ENCODE data around the gene TOMM22.

TOMM22 gene

DNA sequence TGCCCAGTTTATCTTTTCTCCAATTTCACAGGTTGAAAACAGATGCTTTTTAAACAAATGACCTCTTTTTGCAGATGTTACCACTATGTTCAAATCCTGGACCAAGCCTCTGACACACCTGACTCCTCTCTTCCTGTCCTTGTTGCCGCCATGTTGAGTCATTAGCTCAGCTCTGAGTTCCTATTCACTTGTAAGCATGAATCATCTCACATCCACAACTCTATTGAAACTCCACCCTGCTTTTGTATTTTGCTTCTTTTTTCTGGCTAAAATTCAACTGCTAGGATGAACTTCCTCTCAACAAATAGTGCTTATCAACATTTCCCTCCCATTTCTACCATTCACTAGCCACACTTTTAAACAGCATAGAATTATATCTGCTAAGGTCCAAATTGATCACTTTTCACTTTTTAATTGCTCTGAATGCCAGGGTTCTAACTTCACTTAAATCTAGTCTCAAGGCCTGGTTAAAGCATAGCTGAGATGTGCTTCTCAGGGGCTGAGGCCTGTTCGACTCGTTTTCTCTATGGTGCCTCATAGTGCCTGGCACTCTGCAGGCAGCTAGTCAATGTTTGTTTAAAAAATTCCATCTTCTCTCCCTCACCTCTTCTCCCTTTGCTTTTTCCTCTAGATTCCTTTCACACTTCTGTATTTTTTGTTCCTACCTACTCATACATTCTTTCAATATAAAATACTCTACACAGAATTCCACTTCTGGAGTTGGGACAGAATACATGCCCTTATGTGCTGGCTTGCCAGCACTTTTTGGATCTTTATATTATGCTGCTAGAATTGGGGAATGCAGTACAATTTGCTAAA lies 15.1 kb downstream of the TOMM22 start:
- peak; percentile 95 for DNase-seq (ENCODE audit: low read depth)

DNA sequence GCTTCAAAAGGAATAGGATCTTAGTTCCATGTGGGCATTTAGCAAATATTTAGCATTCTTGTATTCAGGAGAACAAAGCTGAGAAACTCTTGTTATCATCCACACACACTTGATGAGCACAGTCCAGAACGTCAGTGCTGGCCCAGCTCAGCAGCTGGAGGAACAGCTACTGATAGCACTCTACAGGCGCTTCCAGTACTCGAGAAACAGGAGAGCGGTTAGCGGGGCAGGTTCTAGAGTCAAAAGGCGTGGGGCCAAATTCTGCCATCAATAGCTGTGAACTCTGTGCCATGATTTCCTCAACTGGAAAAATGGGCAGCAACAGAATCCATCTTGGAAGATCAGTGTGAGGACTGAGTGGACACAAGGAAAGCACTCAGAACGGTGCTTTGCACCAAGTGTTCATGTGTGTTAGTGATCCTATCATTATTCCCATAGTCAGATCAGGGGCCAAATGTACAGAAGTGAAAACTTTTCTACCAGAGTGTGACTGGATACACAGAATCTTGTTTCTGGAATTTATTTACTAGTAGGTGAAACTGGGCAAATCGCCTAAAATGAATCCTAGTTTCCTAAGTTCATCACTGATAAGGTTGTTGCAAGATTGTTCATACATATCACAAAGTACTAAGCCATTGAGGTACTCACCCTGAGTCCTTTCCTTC lies 15.8 kb downstream of the TOMM22 start:
- peak; percentile 14 for DNase-seq (ENCODE audit: low read depth)

DNA sequence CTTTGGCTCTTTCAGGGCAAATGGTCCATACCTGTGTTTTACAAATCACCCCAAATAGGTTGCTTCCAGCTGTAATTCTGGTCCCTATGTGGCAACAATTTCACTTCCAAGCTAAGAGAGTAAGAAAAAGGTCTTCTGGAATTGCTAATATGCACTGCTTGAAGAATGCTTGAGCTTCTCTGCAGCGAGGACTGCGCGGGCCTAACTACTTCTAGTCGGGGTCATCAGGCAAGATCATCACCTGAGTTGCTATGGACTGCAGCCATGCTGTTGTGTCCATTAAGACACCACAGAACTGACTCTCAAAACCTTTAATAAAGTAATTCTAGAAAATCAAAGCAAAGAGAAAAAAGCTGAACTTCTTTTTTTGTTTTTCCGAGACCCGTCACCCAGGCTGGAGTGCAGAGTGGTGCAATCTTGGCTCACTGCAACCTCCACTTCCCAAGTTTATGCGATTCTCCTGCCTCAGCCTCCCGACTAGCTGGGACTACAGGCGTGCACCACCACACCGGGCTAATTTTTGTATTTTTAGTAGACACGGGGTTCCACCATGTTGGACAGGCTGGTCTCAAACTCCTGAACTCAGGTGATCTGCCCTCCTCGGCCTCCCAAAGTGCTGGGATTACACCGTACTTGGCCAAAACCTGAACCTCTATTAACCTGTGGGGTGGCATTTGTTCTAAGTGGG lies 16.8 kb downstream of the TOMM22 start:
- DNase-seq (ENCODE audit: low read depth), result peak; percentile 7

DNA sequence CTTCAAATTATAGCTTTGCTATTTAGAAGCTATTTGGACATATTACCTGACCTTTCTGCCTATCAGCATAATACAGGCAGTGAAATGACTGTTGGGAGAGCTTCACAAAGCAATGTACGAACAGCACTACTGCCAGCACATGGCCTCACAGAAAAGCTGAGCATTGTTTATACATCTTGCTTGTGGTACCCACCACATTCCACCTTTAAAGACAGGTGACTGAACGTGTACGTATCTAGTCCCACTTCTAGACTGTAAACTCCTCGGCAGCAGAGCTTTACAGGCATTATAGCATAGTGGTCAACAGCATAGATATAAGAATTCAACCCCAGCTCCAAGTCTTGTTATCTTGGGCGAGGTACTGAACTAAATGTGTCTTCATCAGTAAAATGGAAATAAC lies 17.4 kb downstream of the TOMM22 start:
- DNase-seq (ENCODE audit: low read depth), result peak; percentile 8

DNA sequence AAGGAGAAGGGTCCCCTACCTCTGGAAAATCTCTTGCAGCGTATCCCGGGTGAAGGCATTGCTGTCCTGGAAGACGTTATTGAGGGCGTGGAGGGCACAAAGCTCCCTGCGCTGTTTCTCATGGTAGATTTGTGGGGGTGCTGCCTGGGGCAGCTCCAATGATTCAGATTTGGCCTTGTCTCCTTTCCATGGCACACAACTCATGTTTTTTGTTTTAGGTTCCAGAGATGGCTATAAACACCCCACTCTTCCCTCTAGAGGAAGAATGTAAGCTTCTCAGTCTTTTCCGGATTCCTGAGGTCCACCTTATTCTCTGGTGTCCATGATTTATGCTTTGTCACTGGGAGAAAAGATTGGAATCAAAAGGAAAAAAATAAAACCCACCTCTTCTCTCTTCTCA lies 18.0 kb downstream of the TOMM22 start:
- peak; percentile 73 for DNase-seq (ENCODE audit: low read depth)

DNA sequence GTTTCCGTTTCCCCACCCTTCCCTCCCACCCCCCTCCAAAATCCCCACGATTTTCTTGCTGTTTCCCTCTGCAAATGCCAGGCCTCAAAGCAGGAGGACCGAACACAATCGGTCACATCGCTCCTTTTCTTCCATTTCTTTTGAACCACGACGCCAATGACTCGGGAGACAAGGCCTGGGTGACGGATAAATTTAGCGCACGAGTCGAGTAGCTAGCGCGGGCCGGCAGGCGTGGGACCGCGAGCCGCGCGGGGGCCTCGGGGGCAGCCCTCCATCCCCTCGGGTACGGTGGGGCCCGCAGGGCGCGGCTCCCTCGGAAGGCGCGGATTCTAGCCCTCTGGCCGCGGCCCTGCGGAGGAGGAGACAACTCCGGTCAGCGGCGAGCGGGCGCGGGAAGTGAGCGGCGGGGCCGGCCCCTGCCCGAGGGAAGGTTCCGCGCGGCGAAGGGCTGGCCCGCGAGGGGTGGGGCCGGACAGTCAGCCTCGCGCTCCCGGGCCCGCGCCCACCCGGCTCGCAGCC lies 18.6 kb downstream of the TOMM22 start:
- DNase-seq (ENCODE audit: low read depth), result peak; percentile 78

DNA sequence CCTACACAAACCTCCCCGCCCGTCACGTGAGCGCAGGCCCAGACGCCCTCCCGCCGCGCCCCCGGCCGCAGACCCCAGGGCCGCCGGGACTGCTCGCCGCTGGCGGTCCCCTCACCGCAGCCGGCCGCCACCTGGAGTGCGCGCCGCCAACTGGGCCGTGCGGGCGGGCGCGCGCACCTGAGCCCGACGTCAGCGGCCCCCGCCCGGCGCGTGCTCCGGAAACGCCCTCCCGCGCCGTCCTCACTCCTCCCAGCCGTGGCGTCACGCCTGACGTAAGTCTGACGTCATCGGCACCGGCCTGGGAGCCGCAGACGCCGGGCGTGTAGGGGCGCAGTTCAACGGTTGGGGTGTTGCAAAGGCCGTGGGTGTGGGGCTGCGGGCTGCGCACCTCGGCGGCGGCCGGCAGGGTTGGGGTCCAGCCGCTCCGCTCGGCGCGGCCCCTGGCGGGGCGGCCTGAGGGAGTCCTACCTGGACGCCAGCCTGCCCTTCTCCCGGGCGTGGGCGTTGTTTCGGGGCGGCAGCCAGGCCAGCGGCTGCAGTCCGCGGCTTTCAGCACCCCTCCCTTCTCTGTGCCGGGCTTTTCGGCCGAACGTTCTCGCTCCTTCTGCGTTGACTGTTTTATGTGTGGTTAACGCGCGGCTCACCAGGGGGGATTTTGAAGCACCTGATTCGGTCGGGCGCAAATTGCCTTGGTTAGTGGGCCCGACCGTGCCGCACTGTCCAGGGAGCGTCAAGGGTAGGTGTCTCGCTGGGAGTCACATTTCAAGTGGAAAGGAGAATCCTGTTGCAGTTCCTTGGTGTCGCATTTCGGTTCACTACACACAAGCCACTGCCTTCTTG lies 19.3 kb downstream of the TOMM22 start, which contains the start of gene JOSD1:
TSS of gene JOSD1 (minus strand) at position 155 of the 840 bp plus-strand sequence. CDS start 956 bp downstream, outside the sequence.
- DNase-seq (ENCODE audit: low read depth), result peak; percentile 96

DNA sequence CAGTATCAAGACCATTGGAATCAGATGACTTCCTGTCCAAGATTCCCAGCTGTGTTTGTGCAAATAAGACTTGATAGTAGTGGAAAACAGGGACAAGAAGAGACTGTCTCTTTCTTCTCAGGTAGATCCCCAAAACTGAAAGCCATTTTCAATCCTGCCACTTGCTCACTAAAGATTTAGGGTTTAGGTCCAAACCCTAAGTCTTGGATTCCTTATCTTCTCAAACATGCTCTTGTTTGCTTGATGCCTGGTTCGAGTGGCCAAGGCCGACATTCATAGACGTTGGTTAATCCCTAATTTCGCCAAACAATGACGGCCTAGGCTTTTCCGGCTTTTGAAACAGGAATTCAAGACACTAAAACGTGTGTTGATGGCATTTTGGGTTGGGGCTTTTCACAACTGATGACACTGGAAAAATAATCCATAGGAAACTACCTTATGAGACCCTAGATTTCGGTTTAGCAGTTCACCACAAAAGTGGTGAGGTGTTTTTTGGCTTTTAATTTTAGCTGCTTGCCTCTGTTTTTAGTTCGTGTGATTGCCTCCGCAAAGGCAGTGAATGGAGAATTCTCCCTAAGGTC lies 23.0 kb downstream of the TOMM22 start:
- peak; percentile 17 for DNase-seq (ENCODE audit: low read depth)

DNA sequence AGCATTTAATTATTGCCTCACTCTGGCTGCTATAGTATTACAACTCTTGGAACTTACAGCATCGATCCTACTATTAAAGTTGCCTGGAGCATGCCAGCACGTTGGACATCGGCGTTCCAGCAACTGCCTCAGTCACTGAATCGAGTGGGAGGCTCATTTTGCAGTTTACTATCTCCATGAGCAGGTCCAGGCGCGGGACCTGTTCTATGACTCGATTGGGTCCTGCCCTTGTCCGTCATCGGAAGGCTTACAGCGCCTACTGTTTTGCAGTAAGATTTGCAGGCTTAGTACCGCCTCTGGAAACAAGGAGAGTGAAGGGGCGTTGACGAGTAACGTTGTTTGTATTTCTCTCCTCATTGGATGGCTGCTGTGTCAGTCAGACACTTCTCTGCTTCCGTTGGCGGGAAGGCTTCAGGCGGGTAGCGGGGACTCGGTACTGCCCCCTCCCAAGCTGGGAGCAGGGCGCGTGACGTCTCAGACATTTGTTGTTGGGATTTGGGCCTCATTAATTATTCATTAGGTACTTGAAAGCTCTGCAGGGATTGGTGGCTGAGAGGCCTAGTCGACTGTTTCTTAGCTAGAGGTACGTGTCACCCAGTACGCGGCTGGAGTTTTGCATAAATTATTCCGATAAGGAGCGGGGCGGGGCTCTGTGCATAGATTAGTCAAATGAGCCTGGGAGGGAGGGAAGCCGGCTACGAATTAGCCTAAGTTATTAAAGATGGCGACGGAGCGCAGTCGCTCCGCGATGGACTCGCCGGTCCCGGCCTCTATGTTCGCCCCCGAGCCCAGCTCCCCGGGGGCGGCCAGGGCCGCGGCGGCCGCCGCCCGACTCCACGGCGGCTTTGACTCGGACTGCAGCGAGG lies 23.7 kb downstream of the TOMM22 start, which contains the start of gene GTPBP1:
TSS of gene GTPBP1 (plus strand) at position 710 of the 866 bp plus-strand sequence. CDS start at position 722, 12 bp downstream.
- peak; percentile 100 for DNase-seq (ENCODE audit: low read depth)

DNA sequence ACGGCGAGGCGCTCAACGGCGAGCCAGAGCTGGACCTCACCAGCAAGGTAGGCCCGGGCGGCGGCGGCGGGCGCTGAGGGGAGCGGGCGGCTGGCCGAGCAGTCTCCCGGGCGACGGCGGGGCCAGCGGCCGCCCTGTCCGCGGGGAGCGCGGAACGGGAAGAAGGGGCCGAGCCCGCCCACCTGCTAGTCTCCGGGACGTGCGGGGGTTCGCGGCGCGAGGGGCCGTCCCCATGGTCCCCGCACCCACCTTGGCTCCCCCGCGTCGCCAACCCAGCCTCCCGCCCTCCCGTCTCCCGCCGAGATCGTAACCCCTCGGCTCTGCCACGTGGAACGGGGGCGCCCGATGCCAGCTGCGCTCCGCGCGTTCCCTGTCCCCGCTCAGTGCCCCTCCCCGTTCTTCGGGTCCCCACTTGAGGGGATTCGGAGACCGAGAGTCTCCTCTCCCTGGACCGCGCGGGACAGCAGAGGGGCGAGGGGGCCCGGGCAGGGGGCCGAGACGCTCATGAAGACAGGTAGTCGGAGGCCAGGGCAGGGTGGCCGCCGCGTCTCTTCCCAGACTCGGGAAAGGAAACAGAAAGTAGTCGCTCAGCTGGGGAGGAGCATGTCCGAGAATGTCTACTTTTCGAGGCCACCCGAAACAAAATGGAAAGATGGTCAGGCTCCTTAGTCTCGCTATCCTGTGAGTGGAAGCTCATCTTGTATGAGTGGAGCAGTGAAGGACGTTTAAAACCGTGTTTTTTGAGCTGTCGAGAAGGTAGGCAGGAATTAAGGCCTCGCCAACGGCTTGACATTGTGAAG lies 24.5 kb downstream of the TOMM22 start:
- peak; percentile 56 for DNase-seq (ENCODE audit: low read depth)

DNA sequence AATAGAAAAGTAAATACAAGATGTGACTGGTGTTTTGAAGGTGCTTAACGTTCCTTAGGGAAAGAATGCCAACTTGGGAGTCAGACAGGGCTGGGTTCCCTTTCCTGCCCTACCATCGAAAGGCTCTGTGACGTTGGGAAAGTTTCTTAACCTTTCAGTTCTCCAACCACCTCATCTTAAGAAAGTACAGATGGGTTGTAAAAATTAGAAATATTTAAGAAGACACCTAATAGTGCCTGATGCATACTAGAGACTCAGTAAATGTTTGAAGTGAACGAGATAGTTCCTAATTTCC lies 25.1 kb downstream of the TOMM22 start:
- DNase-seq (ENCODE audit: low read depth), result peak; percentile 28

DNA sequence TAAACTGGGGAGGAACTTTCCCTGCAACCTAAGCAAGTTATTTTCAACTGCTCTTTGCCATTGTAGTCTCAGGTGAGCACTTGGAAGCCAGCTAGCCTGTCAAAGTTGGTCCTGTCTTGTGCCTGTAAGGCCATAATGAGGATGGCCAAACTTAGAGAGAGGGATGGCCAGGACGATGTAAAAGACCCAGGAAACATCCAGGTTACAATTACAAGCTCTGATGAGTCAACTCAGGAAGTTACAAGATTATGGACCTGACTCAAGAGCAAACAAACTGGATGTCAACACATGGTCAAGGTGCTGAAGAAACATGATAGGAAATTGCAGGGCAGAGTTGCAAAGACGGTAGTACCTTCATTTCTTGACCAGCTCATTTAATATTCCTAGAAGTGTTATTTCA lies 25.6 kb downstream of the TOMM22 start:
- peak; percentile 85 for DNase-seq (ENCODE audit: low read depth)

DNA sequence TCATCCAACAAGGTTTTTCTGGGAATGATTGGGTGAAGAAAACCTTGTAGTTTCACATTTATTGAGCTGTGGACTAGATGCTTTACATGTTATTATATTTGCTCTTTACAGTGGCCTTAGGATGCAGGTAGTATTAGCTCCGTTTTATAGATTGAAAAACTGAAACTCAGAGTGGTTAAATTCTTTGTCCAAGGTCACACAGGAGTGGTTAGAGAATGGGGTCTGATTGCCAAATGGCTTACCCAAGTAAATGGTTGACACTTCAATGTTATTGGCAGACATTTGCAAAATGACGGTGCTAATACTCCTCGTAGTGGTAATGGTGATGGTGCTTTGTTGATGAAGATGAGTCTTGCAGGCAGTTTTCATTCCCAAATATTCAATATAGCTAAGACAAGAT lies 26.2 kb downstream of the TOMM22 start:
- DNase-seq (ENCODE audit: low read depth), result no peak

DNA sequence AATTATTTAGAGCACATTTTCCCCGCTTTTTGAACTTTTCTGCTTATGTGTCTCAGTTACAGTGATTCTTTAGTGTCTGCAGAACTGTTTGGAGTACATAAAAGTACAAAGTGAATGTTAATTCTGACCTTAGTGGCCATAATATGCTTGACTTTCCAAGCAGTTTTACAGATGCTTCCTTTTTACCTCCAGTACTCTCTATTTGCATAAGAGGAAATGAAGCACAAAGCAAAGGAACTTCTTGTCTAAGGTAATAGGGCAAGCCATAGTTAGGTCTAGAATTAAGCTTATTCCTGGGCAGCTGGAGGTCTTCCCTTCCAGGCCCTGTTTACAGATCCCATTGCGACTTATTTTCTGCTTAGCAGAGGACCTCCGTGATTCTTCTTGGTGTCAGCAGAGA lies 27.5 kb downstream of the TOMM22 start:
- no peak for DNase-seq (ENCODE audit: low read depth)

DNA sequence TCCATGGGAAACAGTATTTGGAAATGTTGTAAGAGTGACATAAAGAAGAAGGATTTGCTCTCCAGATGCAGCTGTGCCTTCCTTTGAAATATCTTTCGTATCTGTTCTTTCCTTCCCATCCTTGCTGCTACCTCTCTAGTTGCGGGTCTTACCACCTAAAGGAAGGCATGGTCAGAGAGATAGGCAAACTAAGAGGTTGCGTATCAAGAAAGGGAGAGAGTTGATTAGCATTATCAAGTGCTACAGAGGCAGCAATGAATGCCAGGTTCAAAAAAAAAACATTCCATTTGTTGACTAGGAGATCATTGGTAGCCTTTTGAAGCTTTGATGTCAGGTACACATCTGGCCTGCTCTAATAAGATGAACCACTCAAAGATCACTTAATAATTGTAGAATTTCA lies 28.6 kb downstream of the TOMM22 start:
- no peak for DNase-seq (ENCODE audit: low read depth)

DNA sequence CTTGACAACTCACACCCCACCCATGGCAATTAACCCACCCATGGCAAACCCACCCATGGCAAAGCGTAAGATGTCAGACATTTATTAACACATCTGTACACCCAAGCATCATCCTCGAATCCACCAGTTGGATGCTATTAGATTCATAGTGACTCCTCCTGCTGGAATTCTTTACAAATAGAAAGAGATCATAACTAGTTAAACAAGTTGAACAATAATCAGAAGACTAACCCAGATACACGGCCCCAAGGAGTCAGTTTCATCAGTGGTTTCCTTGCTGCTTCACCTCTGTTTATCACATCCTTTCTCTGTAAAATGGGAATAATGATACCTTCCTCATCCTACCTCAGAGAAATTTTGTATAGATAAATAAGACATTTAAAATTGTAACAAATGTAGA lies 29.1 kb downstream of the TOMM22 start:
- DNase-seq (ENCODE audit: low read depth), result no peak

DNA sequence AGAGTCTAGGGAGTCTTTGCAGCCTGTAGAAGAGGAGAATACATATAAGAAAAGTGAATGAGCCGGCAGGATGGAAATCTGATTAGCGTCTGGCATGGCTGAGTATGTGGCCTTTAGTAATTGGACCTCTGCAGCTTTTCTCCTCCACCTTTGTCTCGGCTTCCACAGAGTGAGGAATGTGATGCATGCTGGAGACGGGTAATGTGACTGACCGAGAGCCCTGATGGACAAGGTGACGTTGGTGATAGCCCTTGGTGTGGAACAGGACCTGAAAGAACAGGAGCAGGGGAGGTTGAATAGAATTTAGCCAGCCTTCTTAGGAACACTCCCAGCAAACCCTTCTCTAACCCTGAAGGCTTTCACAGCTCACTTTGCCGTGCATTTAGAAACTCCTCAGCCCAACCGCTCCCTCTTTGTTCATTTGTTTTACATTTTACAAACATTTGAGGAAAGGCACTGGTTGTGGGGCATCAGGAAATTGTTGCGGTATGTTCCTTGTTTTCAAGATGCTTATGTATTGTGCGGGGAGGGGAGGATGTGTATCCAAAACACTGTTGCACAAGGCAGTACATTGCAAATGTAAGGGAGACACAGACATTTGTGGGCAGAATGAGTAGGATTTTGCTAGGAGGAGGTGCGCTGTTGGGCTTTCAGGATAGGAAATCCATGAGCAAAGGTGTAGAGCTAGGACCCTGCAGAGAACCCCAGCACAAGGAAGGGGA lies 30.9 kb downstream of the TOMM22 start:
- no peak for DNase-seq (ENCODE audit: low read depth)

DNA sequence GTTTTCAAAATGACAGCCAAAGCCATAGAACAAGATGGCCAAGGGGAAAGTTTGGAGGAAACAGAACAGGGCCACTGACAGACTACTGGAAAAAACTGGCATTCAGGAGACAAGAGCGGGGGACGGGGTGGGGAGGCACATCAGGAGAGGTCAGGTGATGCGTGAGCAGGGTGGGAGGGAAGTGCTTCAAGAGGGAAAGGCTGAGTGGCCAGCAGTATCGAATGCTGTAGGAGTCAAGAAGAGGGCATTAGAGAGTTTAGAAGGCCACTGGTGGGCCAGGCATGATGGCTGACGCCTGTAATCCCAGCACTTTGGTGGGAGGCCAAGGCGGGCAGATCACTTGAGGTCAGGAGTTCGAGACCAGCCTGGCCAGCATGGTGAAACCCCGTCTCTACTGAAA lies 32.2 kb downstream of the TOMM22 start:
- no peak for DNase-seq (ENCODE audit: low read depth)
